Left ventricle myocardium inferior (tissue), 1 donor: Measurements from ENCODE around the gene OGFOD3. TPM values are rescaled to one million over a fixed set of nuclear protein-coding genes. Genes with fewer than 3 reads are reported as not detected.

ENCODE experiments used
- DNase-seq: peaks from one replicate; pipeline ENCODE4 v3.0.0-alpha.2; 2020
- H3K27ac ChIP-seq: fragments of 200-600 bp; replicated peaks from 2 replicates; pipeline ENCODE4 v1.8.0; 2021
- H3K27me3 ChIP-seq: fragments of 200-600 bp; 2 replicates; pipeline ENCODE4 v1.8.0; 2021; ENCODE audit warnings: low read depth
- H3K36me3 ChIP-seq: fragments of 200-600 bp; 2 replicates; pipeline ENCODE4 v1.8.0; 2021
- H3K4me1 ChIP-seq: fragments of 200-600 bp; 2 replicates; pipeline ENCODE4 v1.8.0; 2021
- H3K4me3 ChIP-seq: fragments of 200-600 bp; 2 replicates; pipeline ENCODE4 v1.8.0; 2021; ENCODE audit warnings: mild to moderate bottlenecking, moderate library complexity
- H3K9me3 ChIP-seq: fragments of 200-600 bp; replicated peaks from 2 replicates; pipeline ENCODE4 v1.8.0; 2021
- CTCF ChIP-seq: fragments of 200-600 bp; IDR thresholded peaks from 2 replicates; pipeline ENCODE4 v1.8.0; 2021; ENCODE audit warnings: antibody characterized with exemption, mild to moderate bottlenecking, borderline replicate concordance
- intact Hi-C: fragments of 100-400 bp; cut with micrococcal nuclease; formaldehyde crosslinking; loops from one replicate; pipeline ENCODE4 v1.11.0; 2022
- total RNA-seq: library from RNA; stranded (reverse); fragmentation: NEBNext Ultra II Directional; extraction: Animal tissue kit (Norgen Biotek cat#: 25700); gene quantifications from one replicate; pipeline ENCODE4 v1.2.1, GENCODE V29; 2021
- donor health status: DM: no; HTN: yes; CAD: no; lungs with severe emphysema.

Gene OGFOD3
- total RNA-seq, 1 donor from 2014 or later: 28.0 TPM

- no peak overlapping the region for H3K4me3 ChIP-seq
- no peak overlapping the region for H3K27ac ChIP-seq
- DNase-seq: no peak
- peaks cover 21% of the 10 kb centered on the region for H3K27me3 ChIP-seq
- intact Hi-C loops: no loop called here
- H3K4me1 ChIP-seq: peaks cover 25% of the 10 kb centered on the region
- peaks cover 32% of the 10 kb centered on the region for H3K36me3 ChIP-seq
- no peaks in the 10 kb centered on the region for H3K9me3 ChIP-seq
- TF ChIP-seq CTCF: no peak
Measured at GRCh38 chr17:82390015-82390859, 28.1 kb downstream of the OGFOD3 start.

GRCh38 chr17:82389379-82389778, 29.0 kb downstream of the OGFOD3 start:
- no peaks in the 10 kb centered on the region for H3K9me3 ChIP-seq
- H3K4me3 ChIP-seq: no peak overlapping the region
- peaks cover 30% of the 10 kb centered on the region for H3K27me3 ChIP-seq
- H3K36me3 ChIP-seq: peaks cover 32% of the 10 kb centered on the region
- DNase-seq: no peak
- TF ChIP-seq CTCF: no peak
- intact Hi-C loops: no loop called here
- no peak overlapping the region for H3K27ac ChIP-seq
- peaks cover 33% of the 10 kb centered on the region for H3K4me1 ChIP-seq

- Histone ChIP-seq H3K4me1 (peaks cover 38% of the 10 kb centered on the region), H3K4me3 (no peak overlapping the region), H3K27ac (no peak overlapping the region), H3K36me3 (peaks cover 27% of the 10 kb centered on the region), H3K27me3 (peaks cover 34% of the 10 kb centered on the region), H3K9me3 (no peaks in the 10 kb centered on the region)
- intact Hi-C loops: no loop called here
- no peak for DNase-seq
- no peak for TF ChIP-seq CTCF
Measured at GRCh38 chr17:82388922-82389283, 29.5 kb downstream of the OGFOD3 start.

GRCh38 chr17:82388223-82388921, 30.0 kb downstream of the OGFOD3 start:
- no peaks in the 10 kb centered on the region for H3K9me3 ChIP-seq
- peaks cover 40% of the 10 kb centered on the region for H3K27me3 ChIP-seq
- H3K36me3 ChIP-seq: peaks cover 23% of the 10 kb centered on the region
- no peak for TF ChIP-seq CTCF
- peaks cover 38% of the 10 kb centered on the region for H3K4me1 ChIP-seq
- peak; percentile 43 for DNase-seq
- H3K4me3 ChIP-seq: no peak overlapping the region
- H3K27ac ChIP-seq: no peak overlapping the region
- intact Hi-C loops: no loop called here

GRCh38 chr17:82387705-82388106, 30.7 kb downstream of the OGFOD3 start:
- Histone ChIP-seq H3K36me3 (peaks cover 16% of the 10 kb centered on the region), H3K4me3 (no peak overlapping the region), H3K27me3 (peaks cover 40% of the 10 kb centered on the region), H3K9me3 (no peaks in the 10 kb centered on the region), H3K27ac (no peak overlapping the region), H3K4me1 (peaks cover 38% of the 10 kb centered on the region)
- no peak for TF ChIP-seq CTCF
- intact Hi-C loops: no loop called here
- DNase-seq: no peak
